Central memory CD4-positive, alpha-beta T cell (primary cell): ENCODE measurements around the gene TOP3B.

Experiments used
- DNase-seq: peaks from one replicate; pipeline ENCODE4 v3.0.0; 2022
- total RNA-seq, 3 experiments: gene quantifications; one replicate each; lab custom pipeline; 2026; lab: John Stamatoyannopoulos, UW

The TOP3B gene
- 32.5 to 54.6 (median 39.7) reads per million in 3 experiments for total RNA-seq

GRCh38 chr22:21982338-21982965 is at the start of gene TOP3B:
TOP3B (minus strand) TSS chr22:21982787; CDS start chr22:21975709, 7,078 bp downstream.
- DNase-seq, result peak; percentile 62

- DNase-seq, result no peak
Measured at GRCh38 chr22:22031183-22031945, 48.8 kb upstream of the TOP3B start.

GRCh38 chr22:22030493-22031182 is 48.1 kb upstream of the TOP3B start:
- no peak for DNase-seq

- no peak for DNase-seq
Measured at GRCh38 chr22:22027955-22028354, 45.4 kb upstream of the TOP3B start.

- no peak for DNase-seq
Measured at GRCh38 chr22:22026157-22026831, 43.7 kb upstream of the TOP3B start.

GRCh38 chr22:22025320-22026156 is 43.0 kb upstream of the TOP3B start:
- DNase-seq, result no peak

GRCh38 chr22:22024440-22024839 is 41.9 kb upstream of the TOP3B start:
- no peak for DNase-seq

- DNase-seq, result no peak
Measured at GRCh38 chr22:22023581-22024137, 41.1 kb upstream of the TOP3B start.

- DNase-seq, result no peak
Measured at GRCh38 chr22:22022947-22023534, 40.5 kb upstream of the TOP3B start.

- no peak for DNase-seq
Measured at GRCh38 chr22:22022255-22022840, 39.8 kb upstream of the TOP3B start.

GRCh38 chr22:22021162-22021750 is 38.7 kb upstream of the TOP3B start:
- DNase-seq, result no peak

- no peak for DNase-seq
Measured at GRCh38 chr22:22020425-22020852, 37.9 kb upstream of the TOP3B start.

- DNase-seq, result no peak
Measured at GRCh38 chr22:22019659-22020424, 37.3 kb upstream of the TOP3B start.

- no peak for DNase-seq
Measured at GRCh38 chr22:22018825-22019658, 36.5 kb upstream of the TOP3B start.

- no peak for DNase-seq
Measured at GRCh38 chr22:22015631-22016030, 33.0 kb upstream of the TOP3B start.

GRCh38 chr22:22014285-22014659 is 31.7 kb upstream of the TOP3B start:
- DNase-seq, result no peak

GRCh38 chr22:22013559-22014284 is 31.1 kb upstream of the TOP3B start:
- DNase-seq, result no peak

GRCh38 chr22:22011964-22012363 is 29.4 kb upstream of the TOP3B start:
- DNase-seq, result no peak
